C4-2B (cell line): ENCODE measurements around the gene BRD1.

ENCODE experiments used
- ZFX ChIP-seq: fragments of 450-650 bp; IDR thresholded peaks from 2 replicates; pipeline ENCODE4 v1.6.1; 2017
- TF ChIP-seq, protein P1 (sequence below): fragments of 450-650 bp; conservative IDR thresholded peaks from 2 replicates; pipeline ENCODE4 v1.5.1; 2017; ENCODE audit warnings: mild to moderate bottlenecking

DNA sequence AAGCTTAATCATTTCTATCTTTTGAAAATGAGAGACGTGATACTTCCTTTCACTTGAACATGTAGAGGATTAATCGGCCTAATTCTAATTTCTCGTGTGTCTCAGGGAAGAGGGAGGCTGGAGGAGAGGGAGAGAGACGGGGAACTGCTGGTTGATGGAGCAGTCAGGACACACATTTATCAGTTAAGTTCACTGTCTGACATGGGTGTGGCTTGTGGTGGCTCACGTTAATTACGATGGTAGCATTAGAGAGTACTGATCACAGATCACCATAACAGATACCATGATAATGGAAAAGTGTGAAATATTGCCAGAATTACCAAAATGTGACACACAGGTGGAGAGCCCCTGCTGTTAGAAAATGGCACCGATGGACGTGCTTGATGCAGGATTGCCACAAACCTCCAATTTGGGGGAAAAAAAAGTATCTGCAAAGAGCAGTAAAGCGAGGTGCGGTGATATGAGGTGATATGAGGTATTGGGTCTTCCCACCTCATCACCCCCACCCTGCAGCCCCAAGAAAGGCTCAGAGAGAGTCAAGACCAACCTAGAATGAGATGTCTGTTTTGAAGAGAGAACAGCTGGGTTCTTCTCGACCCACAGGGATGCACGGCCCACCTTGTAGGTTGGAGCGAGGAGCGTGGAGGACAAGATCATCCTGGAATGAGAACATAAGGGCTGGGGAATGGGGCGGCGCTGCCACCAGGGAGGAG lies 45.7 kb upstream of the BRD1 start:
- TF ChIP-seq, protein P1, sequence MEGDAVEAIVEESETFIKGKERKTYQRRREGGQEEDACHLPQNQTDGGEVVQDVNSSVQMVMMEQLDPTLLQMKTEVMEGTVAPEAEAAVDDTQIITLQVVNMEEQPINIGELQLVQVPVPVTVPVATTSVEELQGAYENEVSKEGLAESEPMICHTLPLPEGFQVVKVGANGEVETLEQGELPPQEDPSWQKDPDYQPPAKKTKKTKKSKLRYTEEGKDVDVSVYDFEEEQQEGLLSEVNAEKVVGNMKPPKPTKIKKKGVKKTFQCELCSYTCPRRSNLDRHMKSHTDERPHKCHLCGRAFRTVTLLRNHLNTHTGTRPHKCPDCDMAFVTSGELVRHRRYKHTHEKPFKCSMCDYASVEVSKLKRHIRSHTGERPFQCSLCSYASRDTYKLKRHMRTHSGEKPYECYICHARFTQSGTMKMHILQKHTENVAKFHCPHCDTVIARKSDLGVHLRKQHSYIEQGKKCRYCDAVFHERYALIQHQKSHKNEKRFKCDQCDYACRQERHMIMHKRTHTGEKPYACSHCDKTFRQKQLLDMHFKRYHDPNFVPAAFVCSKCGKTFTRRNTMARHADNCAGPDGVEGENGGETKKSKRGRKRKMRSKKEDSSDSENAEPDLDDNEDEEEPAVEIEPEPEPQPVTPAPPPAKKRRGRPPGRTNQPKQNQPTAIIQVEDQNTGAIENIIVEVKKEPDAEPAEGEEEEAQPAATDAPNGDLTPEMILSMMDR: no peak
- TF ChIP-seq ZFX: no peak
